ENCODE results near the gene PANK4. TPM values are rescaled to one million over a fixed set of nuclear protein-coding genes. Genes with fewer than 3 reads are reported as not detected.
A peak's percentile ranks its signal among the peaks of the same experiment; 100 is the strongest.
"Not testable (repeated sequence)": the region's sequence is repeated elsewhere in the genome, so short reads cannot be mapped to it uniquely, and the experiment has no call there.

The PANK4 gene
- total RNA-seq = 45.5 TPM
- long read RNA-seq, transcript PANK4-201 (19 exons, 2,677 nt) = major isoform, 182 of 220 reads
- long read RNA-seq, partial matches to known transcripts = 22 of 220 reads
- long read RNA-seq, other reads (novel, unspliced or antisense) = 16 of 220 reads

DNA sequence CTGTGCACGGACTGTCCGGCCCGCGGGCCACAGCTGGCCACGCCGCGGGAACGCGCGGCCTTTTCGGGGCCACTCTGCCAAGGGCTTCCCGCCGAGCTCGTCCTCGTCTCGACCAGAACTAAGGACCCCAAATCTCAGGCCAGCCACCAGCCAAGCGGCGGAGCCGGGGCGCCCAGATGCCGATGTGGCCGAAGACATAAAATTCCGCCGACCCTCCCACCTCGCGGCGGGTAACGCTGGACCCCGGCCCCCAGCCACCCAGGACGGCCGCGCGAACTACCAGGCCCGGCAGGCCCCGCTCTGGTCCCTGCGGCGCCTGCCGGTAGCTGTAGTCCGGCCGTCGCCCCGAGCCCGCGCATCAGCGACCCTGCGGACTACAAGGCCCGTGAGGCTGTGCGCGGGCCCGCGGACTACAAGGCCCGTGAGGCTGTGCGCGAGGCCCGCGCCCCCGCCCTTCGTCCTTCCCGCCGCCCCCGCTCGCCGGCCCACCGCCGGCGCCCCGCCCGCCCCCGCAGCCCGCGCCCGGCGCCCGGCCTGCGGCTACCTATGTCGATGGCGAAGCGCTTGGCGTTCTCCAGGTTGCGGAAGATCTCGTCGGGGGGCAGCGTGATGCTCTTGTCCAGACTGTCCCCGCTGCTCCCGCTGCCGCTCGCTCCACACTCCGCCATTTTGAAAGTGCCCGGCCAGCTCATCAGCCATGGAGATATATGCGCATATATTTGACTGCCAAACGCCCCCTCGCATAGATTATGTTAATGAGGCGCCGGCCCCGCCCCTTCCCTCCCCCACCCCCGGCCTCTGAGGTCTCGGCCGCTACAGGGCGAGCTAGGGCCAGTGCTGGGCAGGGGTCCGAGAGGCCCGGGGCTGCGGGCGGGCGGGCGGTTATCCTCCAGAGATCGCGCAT, at the start of gene PANK4:
PANK4 (minus strand) TSS at position 677 of the 904 bp plus-strand sequence; CDS start at position 668, 9 bp downstream.
- ATAC-seq (ENCODE audit: poor library complexity) (peak; percentile 83), DNase-seq (peak; percentile 97)
- intact Hi-C loops (cut with DNase I) = no loop called here

GRCh38 chr1:2574350-2574749, 48.0 kb upstream of the PANK4 start:
- no peak for ATAC-seq (ENCODE audit: poor library complexity)
- no peak for DNase-seq
- intact Hi-C loops (cut with DNase I) = no loop called here

DNA sequence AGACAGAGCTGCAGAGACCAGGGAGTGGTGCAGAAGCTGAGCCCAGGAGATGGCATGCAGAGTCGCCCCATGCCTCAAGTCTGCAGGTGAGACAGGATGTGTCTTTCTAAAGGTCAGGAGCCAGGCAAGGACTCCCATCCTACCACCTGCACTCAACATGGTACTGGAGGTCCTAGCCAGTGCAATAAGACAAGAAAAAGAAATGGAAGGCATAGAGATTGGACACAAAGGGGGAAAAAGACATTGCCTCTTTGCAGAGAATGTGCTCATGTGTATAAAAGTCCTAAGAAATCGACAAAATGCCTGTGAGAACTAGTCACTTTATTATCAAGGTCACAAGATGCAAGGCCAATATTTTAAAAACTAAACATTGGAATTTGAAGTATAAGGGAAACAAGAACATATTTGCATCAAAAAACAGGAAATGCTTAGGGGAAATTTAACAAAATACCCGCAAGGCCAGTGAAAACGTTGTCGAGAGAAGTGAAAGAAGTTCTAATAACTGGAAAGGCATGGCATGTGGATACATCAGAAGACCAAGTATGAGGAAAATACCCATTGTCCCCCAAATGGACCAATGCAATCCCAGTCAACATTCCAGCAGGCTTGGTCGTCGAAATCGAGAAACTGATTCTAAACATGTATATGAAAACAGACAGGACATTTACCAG, 47.0 kb upstream of the PANK4 start:
- ATAC-seq (ENCODE audit: poor library complexity) (no peak), DNase-seq (no peak)
- intact Hi-C loops (cut with DNase I) = no loop called here

DNA sequence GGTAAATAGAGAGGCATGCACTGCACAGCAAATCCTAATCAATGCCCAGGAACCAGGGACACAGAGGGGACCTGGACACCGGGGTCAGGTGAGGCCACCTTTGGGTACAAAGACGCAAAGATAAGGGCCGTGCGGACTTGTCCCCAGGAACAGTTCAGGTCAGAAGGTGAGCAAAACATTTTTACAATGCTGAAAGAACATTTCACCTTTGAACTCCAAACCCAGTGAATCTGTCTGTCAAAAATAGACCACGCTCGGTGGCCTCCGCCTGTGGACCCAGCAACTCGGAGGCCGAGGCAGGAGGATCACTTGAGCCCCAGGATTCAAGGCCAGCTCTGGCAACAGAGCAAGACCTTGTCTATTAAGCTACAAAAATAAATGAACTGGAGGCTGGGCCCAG, 45.0 kb upstream of the PANK4 start:
- no peak for DNase-seq
- ATAC-seq (ENCODE audit: poor library complexity) = no peak
- intact Hi-C loops (cut with DNase I) = no loop called here

DNA sequence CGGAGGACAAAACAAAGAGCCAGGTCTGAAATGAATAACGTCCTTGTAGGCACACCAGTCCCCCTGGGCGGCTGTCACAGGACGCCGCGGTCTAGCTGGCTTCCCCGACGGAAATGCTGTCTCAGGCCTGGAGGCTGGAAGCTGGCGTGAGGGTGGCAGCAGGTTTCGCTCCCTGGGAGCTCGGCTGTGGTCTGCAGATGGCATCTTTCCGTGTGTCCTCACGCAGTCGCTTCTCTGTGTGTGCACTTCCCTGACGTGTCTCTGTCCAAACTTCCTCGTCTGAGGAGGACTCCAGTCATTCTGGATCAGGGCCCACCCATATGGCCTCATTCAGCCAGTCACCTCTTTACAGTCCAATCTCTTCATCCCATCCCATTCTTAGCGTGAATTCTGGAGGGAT, 43.9 kb upstream of the PANK4 start:
- ATAC-seq (ENCODE audit: poor library complexity) (no peak), DNase-seq (no peak)
- intact Hi-C loops (cut with DNase I) = no loop called here

DNA sequence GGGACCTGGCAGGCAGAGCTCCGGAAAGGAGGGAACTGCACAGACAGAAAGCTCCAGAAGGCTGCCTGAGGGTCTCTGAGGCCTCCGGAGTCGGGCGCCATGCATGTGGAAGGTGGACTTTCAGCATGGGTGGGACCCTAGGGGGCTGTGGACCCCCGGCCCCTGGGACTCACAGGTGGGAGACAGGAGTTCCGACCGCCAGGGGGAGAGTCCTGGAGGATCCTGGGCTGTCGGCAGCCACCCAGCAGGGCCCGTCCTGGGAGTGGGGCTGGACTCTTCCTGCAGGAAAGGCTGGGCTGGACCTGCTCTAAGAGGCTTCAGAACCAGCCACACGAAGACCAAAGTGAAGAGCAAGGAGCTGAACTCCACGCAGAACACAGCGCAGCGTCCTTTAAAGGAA, 43.3 kb upstream of the PANK4 start:
- intact Hi-C loops (cut with DNase I); DNase-seq; ATAC-seq (ENCODE audit: poor library complexity): not testable (repeated sequence)

- intact Hi-C loops (cut with DNase I) = no loop called here
- DNase-seq = no peak
- no peak for ATAC-seq (ENCODE audit: poor library complexity)
Measured at GRCh38 chr1:2569060-2569459, 42.7 kb upstream of the PANK4 start.

GRCh38 chr1:2568187-2568816, 41.9 kb upstream of the PANK4 start:
- DNase-seq; ATAC-seq (ENCODE audit: poor library complexity); intact Hi-C loops (cut with DNase I): not testable (repeated sequence)

DNA sequence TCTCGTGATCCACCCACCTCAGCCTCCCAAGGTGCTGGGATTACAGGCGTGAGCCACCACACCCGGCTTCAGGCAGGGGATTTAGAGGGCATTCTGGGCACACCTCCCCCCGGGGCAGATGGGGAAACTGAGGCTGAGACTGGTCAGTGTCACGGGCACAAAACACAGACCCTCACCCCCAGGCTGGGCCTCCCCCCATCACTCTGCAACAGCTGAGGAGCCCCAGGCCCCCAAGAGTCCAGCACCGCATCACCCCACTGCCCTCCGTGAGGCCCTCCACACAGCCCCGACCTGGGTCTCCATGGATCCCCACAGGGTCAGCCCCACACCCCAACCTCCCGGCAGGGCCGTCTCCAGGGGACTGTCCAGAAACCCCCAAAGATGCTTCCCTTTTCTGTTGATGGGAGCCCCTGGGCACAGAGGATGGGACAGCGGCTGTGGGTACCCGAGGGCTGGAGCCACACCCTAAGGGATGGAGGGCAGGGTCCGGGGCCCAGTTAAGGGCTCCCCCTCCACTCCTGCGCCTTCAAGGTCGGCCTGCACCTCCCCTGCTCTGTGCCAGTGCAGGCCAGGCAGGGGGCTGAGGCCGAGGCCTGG, 40.8 kb upstream of the PANK4 start:
- DNase-seq (no peak), ATAC-seq (ENCODE audit: poor library complexity) (no peak)
- intact Hi-C loops (cut with DNase I) = no loop called here

DNA sequence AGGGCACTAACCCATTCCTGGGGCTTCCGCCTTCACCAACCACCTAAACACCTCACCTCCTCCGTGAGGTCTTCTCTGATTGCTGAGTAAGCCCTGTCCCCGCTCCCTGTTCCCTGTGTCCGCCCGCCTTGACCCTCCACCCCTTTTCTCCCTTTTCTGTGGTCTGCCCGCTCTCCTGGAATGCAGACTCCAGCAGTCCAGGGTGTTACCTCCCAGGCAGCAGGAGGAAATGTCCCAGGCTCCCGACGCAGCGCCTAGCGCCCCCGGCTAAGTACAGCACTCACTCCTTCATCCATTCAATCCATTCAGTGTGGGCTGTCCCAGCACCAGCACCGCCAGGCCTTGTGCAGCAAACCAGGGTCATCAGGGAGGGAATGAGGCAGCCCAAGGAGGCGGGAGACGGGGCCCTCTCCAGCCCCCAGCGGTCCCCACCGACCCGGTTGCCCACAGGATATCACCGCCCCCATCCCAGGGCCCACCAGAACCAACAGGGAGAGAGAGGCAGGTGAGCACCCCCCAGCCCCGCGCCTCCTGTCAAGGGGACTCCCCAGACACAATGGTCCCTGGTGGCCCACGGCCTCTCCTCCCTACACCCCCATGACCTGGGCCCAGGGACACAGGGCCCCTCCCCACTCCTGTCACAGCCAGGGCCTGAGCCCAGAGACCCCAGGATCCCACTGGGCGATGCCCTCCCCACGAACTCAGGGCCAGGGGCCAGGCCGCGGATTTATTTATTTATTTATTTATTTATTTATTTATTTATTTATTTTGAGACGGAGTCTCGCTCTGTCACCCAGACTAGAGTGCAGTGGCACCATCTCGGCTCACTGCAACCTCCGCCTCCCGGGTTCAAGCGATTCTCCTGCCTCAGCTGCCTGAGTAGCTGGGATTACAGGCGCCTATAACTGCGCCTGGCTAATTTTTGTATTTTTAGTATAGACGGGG, 40.0 kb upstream of the PANK4 start:
- intact Hi-C loops (cut with DNase I) = no loop called here
- DNase-seq (no peak), ATAC-seq (ENCODE audit: poor library complexity) (no peak)

DNA sequence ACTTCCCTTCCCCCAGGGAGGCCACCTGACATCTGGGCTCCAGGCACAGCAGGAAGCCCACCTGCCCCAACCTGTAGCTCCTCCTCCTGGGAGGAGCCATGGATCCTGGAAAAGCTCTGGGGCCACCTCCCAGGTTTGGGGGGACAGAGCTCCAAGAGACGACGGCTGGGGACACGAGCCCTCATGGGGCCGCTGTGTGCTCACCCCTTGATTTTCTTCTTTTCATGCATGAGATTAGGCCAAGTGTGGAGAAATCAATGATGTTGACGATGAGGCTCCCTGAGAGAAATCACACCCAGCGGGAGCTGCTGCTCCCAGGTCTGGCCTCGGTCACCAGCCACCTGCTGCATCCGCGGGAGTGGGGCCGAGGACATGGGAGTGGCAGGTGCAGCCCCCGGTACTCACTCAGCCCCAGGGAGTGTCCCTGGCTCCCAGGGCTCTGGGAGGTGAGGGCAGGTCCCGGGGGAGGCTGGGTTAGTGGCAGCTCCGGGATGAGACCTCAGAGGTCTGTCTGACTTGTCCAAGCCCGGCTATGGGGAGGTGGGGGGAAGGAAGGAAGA, 38.5 kb upstream of the PANK4 start:
- intact Hi-C loops (cut with DNase I) = no loop called here
- DNase-seq (no peak), ATAC-seq (ENCODE audit: poor library complexity) (no peak)

DNA sequence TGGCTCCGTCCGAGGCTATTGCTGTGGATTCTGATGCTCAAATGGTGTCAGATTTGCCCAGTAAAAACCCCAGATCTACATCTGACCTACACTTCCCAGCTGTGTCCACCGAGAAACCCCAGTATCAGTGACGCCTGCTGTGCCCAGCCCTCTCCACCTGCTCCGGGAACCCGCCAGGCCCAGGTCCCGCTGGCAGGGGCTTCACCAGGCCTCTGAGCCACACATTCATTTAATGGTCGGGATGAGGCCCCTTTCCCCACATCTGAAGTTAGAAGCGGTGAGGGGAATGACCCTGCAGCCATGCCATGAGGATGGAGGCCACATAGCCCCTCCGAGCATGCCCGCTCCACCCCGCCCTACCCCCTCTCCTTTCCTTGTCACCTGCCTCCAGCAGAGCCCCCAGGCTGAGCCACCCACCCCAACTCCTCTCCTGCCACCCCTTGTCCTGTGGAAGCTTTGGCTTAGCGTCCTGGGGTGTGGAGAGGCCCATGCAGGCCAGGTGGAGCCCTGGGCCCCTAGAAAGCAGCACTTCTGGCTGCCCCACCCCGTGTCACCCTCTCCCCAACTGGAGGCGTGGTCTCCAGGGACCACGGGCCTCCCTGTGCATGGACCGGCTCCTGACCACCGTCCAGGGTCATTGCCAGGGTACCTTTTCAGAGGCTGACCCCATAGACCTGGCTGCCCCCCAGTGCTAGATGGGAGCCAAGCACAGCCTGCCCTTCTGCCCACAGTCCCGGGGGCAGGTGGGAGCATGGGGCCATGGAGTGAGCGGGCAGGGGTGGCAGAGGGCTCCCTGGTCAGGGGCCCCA, 37.8 kb upstream of the PANK4 start:
- intact Hi-C loops (cut with DNase I) = no loop called here
- no peak for ATAC-seq (ENCODE audit: poor library complexity)
- peak; percentile 24 for DNase-seq

DNA sequence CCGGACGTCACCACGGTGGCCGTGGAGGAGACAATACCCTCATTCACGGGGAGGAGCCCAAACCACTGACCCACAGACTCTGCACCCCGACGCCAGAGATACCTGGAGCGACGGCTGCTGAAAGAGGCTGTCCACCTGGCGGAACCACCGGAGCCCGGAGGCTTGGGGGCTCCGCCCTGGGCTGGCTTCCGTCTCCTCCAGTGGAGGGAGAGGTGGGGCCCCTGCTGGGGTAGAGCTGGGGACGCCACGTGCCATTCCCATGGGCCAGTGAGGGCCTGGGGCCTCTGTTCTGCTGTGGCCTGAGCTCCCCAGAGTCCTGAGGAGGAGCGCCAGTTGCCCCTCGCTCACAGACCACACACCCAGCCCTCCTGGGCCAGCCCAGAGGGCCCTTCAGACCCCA, 36.8 kb upstream of the PANK4 start:
- intact Hi-C loops (cut with DNase I) = no loop called here
- ATAC-seq (ENCODE audit: poor library complexity) = no peak
- no peak for DNase-seq

DNA sequence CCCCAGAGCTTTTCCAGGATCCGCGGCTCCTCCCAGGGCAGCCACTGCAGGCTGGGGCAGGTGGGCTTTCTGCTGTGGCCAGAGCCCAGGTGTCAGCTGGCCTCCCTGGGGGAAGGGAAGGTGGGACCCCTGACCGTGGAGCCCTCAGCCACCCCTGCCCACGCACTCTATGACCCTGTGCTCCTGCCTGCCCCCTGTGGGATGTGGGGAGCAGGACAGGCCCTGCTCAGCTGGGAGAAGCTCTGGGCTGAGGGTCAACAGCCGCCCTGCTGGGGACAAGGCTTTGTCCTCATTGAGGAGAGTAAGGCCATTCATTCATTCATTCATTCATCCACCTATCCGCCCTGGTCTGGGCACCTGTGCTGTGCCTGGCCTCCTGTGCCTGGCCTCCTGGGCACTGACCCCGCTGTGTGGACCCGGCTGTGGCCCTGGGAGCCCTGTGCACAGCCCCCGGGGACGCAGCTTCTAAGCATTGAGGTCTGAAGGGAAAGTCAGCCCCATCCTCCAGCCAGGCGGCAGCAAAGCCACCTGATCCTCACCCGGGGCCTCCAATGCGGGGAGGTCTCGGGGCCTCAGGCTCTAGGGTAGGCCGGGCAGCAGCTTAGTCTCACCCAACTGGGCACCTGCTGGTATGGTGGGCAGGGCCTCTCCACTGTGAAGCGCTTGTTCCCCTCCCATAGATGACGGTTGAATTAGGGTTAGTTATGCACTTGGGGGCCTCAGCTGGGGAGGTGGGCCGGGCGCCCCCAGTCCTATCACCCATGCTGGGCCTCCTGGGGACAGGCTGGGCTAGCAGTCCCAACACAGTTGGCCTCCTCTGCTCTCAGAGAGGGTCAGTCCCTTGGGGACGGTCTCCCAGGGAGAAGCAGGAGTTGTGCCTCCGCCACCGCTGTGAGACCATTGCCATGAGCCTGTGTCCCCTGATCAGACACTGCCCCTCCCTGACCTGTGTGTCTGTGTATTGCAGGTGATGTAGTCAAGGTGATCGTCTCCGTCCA, 35.8 kb upstream of the PANK4 start:
- no peak for ATAC-seq (ENCODE audit: poor library complexity)
- intact Hi-C loops (cut with DNase I) = no loop called here
- peak; percentile 14 for DNase-seq

DNA sequence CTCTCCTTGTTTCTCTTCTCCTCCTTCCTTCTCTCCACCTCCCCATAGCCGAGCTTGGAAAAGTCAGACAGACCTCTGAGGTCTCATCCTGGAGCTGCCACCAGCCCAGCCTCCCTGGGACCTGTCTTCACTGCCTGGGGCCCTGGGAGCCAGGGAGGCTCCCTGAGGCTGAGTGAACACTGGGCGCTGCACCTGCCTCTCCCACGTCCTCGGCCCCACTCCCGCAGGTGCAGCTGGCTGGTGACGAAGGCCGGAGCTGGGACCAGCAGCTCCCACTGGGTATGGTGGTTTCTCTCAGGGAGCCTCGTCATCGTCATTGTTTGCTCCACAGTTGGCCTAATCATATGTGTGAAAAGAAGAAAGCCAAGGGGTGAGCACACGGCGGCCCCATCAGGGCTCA, 35.0 kb upstream of the PANK4 start:
- DNase-seq (no peak), ATAC-seq (ENCODE audit: poor library complexity) (no peak)
- intact Hi-C loops (cut with DNase I) = no loop called here
